Muscle layer of colon (tissue), 2 donors: Measurements from ENCODE around the gene FNDC5.
A peak's percentile ranks its signal among the peaks of the same experiment; 100 is the strongest.

Experiments
- H3K27ac ChIP-seq: one replicate; pipeline ENCODE4 v1.7.0; 2013; ENCODE audit warnings: low read depth, mild to moderate bottlenecking, low read length, moderate library complexity
- H3K27me3 ChIP-seq, 2 donors: one replicate each; pipeline ENCODE4 v1.7.0; 2013; ENCODE audit warnings: low read length in 2 of 2, mild to moderate bottlenecking in 2 of 2; ENCODE audit not compliant: insufficient read depth in 2 of 2, control insufficient read depth in 1 of 2
- H3K36me3 ChIP-seq: one replicate; pipeline ENCODE4 v1.7.0; 2013; ENCODE audit warnings: mild to moderate bottlenecking, low read length; ENCODE audit not compliant: insufficient read depth
- H3K4me1 ChIP-seq: one replicate; pipeline ENCODE4 v1.7.0; 2013; ENCODE audit warnings: mild to moderate bottlenecking, low read length; ENCODE audit not compliant: insufficient read depth
- H3K4me3 ChIP-seq, 2 donors: one replicate each; pipeline ENCODE4 v1.7.0; 2013; ENCODE audit warnings: low read length in 2 of 2, low read depth in 1 of 2, mild to moderate bottlenecking in 1 of 2, moderate library complexity in 1 of 2
- H3K9ac ChIP-seq: one replicate; pipeline ENCODE4 v1.7.0; 2013; ENCODE audit warnings: low read length
- H3K9me3 ChIP-seq: one replicate; pipeline ENCODE4 v1.7.0; 2013; ENCODE audit warnings: mild to moderate bottlenecking, low read length
- donor health status: abdominal sarcoma.
- donor health status: Adenocarcinoma of cecum.

FNDC5 gene

DNA sequence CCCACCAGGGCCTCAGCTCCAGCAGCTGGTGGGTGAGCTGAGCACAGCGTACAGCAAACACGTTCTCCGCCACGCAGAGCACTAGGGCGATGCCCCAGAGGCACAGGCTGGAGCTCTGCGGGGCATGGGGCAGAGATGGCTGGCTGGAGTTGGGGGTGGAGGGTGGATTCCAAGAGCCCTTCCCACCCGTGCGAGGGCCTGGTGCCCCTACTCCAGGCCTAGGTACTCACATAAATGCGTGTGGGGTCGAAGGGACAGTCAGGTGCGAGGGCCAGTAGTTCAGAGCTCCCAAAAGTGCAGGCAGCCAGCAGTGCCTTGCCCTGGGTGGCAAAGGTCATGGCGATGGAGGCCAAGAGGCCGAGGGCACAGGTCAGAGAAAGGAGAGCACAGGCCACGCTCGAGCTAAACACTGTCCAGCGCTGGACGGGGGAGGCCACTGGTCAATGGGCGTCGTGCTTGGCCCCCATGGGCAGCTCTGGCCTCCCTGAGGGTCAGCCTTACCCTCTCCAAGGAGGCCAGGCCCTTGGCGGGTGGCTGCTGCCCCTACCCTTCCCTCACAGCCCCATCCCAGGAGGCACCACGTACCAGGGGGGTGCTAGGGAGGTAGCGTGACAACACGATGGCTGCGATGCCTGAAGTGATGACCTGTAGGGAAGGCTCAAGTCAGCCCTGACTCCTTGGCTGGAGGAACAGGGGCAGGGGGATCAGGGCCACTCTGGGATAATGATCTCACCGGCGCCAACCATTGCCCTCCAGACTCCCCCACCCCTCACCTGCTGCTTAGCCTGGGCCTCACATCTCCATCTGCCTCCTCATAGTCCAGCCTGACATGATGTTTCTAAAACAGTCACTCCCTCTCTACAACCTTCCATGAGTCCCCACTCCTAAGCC is 24.9 kb upstream of the FNDC5 start:
- Histone ChIP-seq H3K27ac (no peak overlapping the region), H3K9ac (no peak overlapping the region), H3K4me3 (no peak overlapping the region), H3K4me1 (peaks cover 3% of the 10 kb centered on the region), H3K27me3 (peaks cover 17 to 29% of the 10 kb centered on the region in 2 donors), H3K9me3 (no peaks in the 10 kb centered on the region), H3K36me3 (no peaks in the 10 kb centered on the region)

DNA sequence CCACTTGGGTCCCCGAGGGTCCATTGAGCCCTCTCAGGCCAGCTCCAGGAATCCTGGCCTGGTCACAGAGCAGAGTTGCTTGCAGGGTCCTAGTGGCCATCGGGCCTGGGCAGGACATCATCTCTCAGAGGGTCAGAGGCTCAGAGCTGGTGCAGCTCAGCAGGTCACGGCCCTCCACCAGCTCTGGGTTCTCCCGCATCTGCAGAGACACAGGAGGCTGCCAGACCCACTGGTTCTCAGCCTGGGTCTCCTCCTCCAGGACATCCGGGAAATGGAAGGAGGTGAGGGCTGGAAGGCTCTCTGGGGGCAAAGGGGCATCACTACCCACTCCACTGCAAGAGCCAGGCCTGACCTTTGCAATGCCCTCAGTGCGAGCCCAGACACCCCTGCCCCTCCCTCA is 24.0 kb upstream of the FNDC5 start:
- H3K36me3 ChIP-seq: no peaks in the 10 kb centered on the region
- no peaks in the 10 kb centered on the region for H3K4me1 ChIP-seq
- no peak overlapping the region for H3K9ac ChIP-seq
- H3K27me3 ChIP-seq: peaks cover 19 to 29% of the 10 kb centered on the region in 2 donors
- no peaks in the 10 kb centered on the region for H3K9me3 ChIP-seq
- no peak overlapping the region for H3K27ac ChIP-seq
- H3K4me3 ChIP-seq: no peak overlapping the region

DNA sequence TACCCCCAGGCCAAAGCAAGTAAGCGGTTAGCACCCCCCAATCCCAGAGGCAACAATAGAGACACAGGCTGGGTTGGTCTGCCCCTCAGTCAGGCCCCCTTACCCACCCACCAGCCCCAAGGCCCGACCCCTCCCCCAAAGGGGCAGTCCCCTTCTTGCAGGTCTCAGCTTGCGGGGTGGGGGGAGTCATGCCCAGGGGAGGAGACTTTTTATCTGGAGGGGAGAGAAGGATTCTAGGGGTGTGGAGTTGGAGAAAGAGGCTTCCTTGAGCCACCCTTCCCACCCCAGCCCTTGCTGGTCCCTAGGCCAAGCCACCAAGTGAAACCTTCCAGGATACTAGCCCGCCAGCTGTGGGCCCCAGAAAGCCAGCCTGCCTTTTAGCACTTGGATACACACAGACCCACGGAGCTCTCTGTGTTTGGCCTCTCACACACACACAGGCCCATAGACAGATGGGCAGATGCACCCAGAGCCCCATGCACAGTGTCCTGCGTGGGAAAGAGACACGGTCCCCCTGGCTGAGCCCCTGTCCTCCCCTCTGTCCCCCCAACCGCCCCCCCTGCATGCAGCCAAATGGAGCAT is 23.4 kb upstream of the FNDC5 start:
- Histone ChIP-seq H3K36me3 (no peaks in the 10 kb centered on the region), H3K9ac (no peak overlapping the region), H3K9me3 (no peaks in the 10 kb centered on the region), H3K27me3 (peaks cover 19 to 29% of the 10 kb centered on the region in 2 donors), H3K4me3 (no peak overlapping the region), H3K27ac (no peak overlapping the region), H3K4me1 (no peaks in the 10 kb centered on the region)

DNA sequence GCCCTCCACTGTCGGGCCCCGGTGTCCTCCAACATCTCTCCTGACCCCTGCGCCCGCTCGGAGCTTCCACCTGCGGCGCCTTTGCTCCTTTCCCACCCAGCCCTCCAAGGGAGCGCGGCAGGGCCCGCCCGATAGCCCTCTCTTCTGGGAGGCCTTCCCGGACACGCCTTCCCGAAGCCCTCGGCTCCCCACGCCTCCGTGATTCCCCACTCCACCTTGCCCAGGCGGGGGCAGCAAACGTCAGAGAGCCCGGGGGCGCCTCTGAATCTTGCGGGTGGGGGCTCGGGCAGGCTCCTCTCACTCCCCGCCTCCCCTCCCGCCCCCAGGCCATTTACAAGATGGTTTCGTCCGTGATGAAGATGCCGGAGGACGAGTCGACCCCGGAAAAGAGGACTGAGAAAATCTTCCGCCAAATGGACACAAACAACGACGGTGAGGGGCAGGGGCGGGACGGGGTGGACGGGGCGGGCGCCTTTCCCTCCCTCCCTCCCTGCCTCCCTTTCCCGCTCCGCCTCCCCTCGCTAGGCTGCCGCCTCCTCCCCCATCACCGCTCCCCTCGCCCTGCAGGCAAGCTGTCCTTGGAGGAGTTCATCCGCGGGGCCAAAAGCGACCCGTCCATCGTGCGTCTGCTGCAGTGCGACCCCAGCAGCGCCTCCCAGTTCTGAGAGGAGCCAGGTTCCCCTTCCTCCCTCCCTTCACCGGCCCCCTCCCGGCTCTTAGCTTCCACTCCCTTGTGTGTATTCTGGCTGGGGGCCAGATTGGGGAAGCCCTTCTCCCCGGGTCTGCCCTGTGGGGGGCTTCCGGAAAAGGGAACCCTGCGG is 22.7 kb upstream of the FNDC5 start:
- Histone ChIP-seq H3K27me3 (peaks cover 20 to 32% of the 10 kb centered on the region in 2 donors), H3K36me3 (no peaks in the 10 kb centered on the region), H3K27ac (no peak overlapping the region), H3K4me1 (no peaks in the 10 kb centered on the region), H3K9ac (no peak overlapping the region), H3K4me3 (peak overlapping the region; percentile 29 to 35), H3K9me3 (no peaks in the 10 kb centered on the region)

DNA sequence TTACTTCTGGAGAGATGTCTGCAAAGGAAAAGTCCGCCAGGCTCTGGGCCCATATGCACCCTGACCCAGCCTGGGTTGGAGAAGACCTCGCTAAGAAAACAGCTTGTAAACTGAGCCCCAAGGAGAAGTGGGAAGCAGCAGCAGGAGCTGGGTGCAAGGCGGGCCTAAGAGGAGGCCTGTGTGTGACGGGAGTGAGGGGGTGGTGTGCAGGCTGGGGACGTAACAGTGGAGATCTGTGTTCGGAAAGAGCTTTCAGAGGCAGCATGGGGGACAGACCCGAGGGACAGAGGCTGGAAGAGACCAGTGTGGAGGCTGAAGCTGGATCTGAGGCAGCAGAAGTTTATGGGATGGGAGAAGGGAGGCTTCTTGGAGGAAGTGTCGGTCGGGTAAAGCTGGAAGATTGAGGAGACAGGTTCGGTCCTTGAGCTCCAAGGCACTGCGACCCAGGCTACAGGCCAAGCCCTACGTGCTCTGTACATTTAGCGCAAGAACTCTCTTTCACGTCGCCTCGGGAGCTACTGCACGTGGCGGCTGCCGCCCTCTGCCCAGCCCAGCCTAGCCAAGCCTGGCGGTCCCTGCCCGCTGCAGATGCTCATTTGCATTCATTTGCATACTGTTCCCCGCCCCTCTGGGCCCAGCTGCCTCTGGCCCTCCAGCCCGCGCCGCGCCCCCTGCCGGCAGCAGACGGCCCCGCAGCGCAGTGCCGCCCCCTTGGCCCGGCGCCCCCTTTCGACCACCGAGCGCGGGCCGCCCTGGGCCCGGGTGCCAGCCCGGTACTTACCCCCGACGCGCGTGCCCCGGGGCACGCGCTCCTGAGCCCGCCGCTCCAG is 21.9 kb upstream of the FNDC5 start:
- no peaks in the 10 kb centered on the region for H3K4me1 ChIP-seq
- H3K36me3 ChIP-seq: no peaks in the 10 kb centered on the region
- H3K9ac ChIP-seq: no peak overlapping the region
- peaks cover 26 to 34% of the 10 kb centered on the region in 2 donors for H3K27me3 ChIP-seq
- H3K4me3 ChIP-seq: peak overlapping the region; percentile 29 to 35
- no peak overlapping the region for H3K27ac ChIP-seq
- H3K9me3 ChIP-seq: no peaks in the 10 kb centered on the region

DNA sequence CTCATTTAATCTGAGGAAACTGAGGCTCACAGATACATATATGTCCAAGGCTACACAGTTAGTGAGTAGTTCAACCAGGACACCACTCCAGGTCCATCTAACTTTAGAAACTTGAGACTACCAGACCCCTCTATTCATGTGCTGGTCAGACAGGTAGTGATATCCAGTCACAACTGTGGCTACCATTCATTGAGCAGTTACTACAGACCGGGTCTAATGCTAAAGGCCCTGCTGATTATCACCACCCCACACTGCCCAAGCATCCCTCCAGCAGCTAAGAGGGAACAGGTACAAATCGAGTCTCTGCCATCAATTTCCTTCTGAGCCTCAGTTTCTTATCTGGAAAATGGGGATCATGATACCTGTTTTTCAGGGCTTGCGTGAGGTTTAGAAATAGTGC is 20.9 kb upstream of the FNDC5 start:
- Histone ChIP-seq H3K27me3 (peaks cover 36 to 43% of the 10 kb centered on the region in 2 donors), H3K36me3 (no peaks in the 10 kb centered on the region), H3K4me1 (no peaks in the 10 kb centered on the region), H3K9ac (no peak overlapping the region), H3K9me3 (no peaks in the 10 kb centered on the region), H3K27ac (no peak overlapping the region), H3K4me3 (no peak overlapping the region)

DNA sequence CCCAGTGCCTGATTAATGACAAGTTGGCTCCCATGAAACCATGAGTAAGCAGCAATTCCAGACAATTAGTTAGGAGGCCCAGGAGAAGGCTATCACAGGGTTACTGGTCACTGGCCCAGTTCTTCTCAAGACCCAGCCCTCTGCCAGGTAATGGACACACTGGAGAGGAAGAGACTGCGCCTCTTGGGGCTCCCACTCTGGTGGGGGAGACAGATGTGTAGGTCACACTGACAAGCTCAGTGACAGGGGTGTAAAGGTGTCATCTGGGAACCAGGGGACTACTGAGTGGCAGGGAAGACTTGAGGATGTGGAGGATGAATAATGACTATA is 20.5 kb upstream of the FNDC5 start:
- no peak overlapping the region for H3K4me3 ChIP-seq
- peaks cover 36 to 48% of the 10 kb centered on the region in 2 donors for H3K27me3 ChIP-seq
- no peaks in the 10 kb centered on the region for H3K36me3 ChIP-seq
- H3K9ac ChIP-seq: no peak overlapping the region
- H3K27ac ChIP-seq: no peak overlapping the region
- no peaks in the 10 kb centered on the region for H3K4me1 ChIP-seq
- no peaks in the 10 kb centered on the region for H3K9me3 ChIP-seq

DNA sequence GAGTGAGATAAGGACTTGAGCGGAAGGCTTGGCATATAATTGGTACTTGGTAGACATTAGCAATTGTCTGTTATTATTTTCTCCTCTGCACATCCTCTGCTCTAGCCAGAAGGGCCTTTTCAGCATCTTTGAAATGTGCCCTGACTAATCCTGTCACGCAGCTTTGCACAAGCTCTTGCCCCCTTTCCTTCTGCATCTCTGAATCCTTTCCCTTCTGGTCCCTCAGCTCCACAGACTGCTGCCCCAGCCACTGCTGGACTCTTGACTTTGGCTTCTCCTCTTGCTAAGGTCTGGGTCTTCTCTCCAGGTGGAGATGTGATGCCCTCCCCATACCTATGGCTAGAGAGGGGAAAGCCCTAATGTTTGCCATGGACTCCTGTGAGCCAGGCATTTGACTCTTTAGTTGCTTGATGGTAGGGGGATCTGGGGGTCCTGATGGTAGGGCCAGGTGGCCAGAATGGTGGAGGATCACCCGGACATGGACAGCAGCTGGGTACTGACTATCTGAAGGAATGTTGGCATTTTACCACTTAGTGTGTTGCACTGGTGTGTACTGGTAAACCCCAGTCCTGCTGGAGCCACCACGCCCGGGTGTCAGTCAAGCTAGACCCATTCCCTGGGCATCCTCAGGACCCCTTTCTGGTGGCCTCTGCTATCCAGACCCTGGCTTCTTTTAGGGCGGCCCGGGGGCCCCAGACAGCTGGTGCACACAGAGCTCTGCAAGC is 20.0 kb upstream of the FNDC5 start:
- Histone ChIP-seq H3K27me3 (peaks cover 36 to 53% of the 10 kb centered on the region in 2 donors), H3K36me3 (no peaks in the 10 kb centered on the region), H3K9me3 (no peaks in the 10 kb centered on the region), H3K4me3 (no peak overlapping the region), H3K27ac (no peak overlapping the region), H3K4me1 (no peaks in the 10 kb centered on the region), H3K9ac (no peak overlapping the region)

DNA sequence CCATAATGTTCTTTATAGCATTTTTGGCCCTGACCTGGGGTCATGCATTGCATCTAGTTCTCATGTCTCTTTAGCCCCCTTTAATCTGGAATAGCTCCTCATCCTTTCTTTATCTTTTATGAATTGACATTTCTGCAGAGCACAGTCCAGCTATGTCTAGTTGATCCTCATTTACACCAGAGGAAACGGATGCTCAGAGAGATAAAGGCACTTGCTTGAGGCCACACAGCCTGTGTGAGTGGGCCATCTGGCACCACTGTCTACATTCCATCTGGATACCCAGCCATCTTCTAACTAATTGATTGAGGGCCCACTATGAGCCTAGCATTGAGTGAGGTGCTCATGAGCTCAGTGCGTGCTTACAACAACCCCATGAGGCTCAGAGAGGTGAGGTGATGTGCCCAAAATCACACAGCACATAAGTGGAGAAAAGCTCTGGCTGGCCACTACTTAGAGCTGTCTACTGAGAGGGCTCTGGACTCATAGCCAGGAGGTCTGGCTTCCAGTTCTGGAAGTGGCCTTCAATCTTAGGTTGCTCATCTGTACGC is 19.1 kb upstream of the FNDC5 start:
- H3K36me3 ChIP-seq: no peaks in the 10 kb centered on the region
- no peaks in the 10 kb centered on the region for H3K4me1 ChIP-seq
- no peak overlapping the region for H3K9ac ChIP-seq
- H3K27ac ChIP-seq: no peak overlapping the region
- H3K4me3 ChIP-seq: no peak overlapping the region
- H3K27me3 ChIP-seq: peaks cover 40 to 62% of the 10 kb centered on the region in 2 donors
- H3K9me3 ChIP-seq: no peaks in the 10 kb centered on the region

DNA sequence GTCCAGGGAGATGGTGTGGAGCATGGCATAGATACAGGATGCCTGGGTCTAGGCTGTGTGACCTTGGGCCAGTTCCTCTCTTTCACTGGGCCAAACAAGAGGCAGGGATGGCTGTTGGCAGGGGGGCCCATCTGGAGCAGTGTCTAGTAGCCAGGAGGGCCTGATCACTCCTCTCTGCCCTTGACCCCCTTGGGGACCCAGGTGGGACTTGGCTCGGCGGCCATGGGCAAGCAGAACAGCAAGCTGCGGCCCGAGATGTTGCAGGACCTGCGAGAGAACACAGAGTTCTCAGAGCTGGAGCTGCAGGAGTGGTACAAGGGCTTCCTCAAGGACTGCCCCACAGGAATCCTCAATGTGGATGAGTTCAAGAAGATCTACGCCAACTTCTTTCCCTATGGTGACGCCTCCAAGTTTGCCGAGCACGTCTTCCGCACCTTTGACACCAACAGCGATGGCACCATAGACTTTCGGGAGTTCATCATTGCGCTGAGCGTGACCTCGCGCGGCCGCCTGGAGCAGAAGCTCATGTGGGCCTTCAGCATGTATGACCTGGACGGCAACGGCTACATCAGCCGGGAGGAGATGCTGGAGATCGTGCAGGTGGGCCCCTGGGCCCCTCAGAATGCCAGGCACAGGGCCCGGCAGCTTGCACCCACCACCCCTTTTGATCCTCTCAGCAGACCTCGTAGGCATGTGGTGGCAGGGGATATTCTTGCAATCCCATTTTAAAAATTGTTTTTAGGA is 18.1 kb upstream of the FNDC5 start:
- H3K4me1 ChIP-seq: no peaks in the 10 kb centered on the region
- H3K36me3 ChIP-seq: no peaks in the 10 kb centered on the region
- peaks cover 41 to 67% of the 10 kb centered on the region in 2 donors for H3K27me3 ChIP-seq
- no peak overlapping the region for H3K4me3 ChIP-seq
- no peak overlapping the region for H3K27ac ChIP-seq
- no peak overlapping the region for H3K9ac ChIP-seq
- no peaks in the 10 kb centered on the region for H3K9me3 ChIP-seq
